Inflammatory macrophage treated with lipopolysaccharide for 4 hours (primary cell): ENCODE data around the gene C10orf71.

Experiments
- DNase-seq: peaks from one replicate; pipeline ENCODE4 v3.0.0-alpha.2; 2020

C10orf71 gene

DNA sequence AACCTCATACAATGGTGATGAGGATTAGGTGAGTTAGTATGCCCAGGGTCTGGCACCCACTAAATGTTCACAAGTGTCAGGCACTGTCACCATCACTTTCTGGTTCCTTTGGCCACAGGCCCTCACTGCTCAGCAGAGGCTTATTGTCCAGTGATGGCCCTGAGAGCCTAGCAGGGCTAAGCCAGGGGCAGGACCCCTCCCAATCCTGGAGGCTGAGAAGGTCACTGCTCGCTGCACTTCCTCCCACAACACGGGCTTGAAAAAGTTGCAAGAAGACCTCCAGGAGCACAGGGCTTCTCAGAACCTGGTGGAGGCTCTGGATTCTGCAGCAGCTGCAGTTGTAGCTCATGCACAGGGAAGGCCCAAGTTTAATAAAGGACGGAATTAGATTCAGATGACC is 48.9 kb downstream of the C10orf71 start:
- DNase-seq, result no peak

DNA sequence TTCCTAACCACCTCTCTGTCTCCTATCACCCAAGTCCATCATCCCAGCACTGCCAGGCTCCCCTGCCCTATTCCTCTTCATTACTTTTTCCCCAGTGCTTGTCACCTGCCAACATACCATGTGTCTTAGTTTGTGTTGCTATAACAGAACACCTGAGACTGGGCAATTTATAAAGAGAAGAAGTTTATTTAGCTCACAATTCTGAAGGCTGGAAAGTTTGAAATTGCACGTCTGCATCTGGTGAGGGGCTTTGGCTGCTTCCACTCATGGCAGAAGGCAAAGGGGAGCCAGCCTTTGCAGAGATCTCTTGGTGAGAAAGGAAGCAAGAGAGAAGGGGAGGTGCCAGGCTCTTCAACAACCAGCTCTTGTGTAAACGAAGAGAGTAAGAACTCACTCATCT is 49.6 kb downstream of the C10orf71 start:
- DNase-seq, result no peak

DNA sequence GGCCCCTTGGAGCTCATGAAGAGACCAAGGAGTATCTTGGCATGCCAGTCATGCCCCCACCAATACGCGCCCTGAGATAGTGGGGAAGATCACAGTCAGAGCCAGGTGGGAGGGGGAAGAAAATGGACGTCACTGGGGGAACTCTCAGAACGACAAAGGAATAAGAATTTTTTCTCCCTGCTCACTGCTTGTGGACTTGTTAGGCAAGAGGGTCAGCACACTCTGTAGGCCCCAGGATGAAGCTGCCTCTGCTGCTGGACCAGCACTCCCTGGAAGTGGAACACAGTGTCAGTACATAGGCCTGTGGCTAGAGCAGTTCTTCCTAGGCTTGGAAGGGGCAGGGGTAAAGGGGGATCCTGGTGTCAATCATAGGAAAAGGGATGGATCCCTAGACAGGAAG is 50.4 kb downstream of the C10orf71 start:
- DNase-seq, result no peak

DNA sequence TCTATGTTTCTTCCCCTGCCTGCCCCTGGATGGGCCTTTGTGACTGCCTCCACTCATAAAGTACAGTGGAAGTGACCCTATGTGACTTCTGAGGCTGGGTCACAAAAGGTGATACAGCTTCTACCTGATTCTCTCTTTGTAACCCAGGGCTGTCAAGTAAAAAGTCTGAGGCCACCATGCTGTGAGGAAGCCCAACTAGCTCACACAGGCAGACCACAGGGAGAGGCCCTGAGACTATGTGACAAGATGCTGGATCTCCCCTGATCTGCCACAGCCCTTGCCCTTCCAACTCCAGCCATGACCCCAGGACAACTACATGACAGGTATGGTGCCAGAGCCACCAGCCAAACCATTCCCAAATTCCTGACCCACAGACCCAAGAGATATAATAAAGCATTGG is 51.2 kb downstream of the C10orf71 start:
- DNase-seq, result no peak

DNA sequence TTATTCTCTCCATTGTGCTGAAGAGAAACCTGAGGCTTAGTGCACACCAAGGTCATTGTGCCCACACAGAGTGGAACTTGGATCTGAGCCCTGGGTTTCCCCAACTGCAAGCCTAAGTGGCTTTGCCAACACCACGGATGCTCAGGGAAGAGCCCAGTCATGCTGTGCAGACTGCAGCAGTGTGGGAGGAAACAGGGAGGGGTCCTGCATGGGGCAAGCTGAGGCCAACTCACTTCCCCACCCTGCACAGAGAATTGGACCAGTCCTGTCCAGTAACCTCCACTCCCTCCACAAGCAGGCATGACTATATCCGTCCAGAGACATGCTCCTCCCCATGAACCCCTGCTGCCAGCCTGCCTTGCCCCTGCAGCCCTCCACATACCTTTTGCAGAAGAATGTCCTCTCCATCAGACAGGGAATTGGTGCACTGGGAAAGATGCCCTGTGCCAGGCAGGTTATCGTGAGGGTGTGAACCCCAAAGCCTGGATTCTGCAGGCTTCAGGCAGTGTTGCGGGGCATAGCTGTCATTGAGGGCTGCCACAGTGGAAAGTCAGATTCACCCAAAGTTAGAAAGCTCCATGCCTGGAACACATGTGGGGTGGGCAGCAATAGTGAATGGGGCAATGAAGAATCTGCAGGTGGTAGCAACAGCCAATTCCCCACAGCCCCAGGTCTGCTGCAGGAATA is 52.0 kb downstream of the C10orf71 start:
- peak; percentile 88 for DNase-seq

DNA sequence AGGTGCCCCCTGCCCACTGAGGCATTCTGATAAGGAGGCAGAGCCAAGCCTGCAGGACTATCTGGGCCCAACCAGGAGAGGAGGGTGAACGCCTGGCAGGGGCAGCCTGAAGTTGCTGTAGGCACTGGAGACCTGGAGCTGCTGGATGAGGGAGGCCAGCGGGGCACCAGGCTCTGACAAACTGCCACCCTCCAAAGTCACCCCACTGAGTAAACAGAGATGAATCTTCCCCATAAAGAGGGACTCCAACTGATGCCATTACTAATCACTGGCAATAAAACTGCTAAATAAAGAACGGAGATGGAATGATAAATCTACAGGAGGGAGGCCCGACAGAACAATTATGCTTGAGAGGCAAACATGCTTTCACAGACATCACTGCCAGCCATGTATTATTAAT is 52.7 kb downstream of the C10orf71 start:
- DNase-seq, result no peak

DNA sequence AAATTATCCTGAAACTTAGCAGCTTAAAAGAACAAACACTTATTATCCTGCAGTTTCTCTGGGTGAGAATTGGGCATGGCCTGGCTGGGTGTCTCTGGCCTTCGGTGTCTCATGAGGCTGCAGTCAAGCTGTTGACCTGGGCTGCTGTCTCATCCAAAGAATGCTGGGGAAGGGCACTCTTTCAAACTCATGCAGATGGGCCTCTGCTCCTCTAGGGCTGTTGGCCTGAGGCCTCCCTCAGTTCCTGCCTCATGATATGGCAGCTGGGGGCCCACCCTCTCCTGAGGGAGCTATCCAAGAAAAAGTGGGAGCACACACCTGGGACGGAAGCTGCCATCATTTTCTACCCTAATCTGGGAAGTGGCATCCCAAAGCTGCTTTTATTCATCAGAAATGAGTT is 53.4 kb downstream of the C10orf71 start:
- DNase-seq, result no peak

DNA sequence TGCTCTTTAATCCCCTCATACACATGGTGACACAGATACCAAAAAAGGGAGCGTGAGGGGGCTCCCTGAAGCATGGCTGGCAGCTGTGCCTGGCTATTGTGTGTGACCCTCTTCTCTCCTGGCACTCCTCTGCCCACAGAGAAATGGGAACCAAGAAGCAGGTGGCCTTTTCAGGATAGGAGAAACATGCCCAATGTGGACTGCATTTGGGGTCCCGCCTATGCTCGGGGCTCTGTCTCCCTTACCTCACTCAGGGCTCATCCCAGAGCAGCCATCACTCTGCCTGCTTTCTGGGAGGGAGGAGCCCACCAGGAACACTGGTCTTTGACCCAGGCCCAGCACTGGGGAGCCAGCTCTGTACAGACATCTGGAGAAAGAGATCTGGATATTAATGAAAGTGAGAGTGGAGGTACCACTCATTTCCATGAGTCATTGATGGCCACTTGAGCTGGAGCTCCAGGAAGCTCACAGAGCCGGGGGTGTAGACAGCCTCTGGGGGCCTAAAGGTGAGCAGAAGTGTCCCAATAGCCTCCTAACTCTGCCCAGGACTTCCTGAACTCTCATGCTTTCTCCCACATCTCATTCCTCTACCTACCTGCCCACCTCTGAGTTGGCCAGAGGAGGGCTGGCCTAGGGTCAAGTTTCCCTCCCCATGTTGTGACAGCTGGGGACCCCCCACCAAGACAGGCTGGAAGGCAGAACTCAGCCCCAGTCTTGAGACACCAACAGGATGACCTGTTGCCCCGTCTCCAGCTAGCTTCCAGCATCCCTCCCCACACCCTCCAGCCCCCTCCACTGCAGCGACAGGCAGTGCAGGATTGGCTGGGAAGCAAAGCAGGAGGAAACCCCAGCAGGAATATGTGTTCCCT is 54.3 kb downstream of the C10orf71 start:
- DNase-seq, result no peak

DNA sequence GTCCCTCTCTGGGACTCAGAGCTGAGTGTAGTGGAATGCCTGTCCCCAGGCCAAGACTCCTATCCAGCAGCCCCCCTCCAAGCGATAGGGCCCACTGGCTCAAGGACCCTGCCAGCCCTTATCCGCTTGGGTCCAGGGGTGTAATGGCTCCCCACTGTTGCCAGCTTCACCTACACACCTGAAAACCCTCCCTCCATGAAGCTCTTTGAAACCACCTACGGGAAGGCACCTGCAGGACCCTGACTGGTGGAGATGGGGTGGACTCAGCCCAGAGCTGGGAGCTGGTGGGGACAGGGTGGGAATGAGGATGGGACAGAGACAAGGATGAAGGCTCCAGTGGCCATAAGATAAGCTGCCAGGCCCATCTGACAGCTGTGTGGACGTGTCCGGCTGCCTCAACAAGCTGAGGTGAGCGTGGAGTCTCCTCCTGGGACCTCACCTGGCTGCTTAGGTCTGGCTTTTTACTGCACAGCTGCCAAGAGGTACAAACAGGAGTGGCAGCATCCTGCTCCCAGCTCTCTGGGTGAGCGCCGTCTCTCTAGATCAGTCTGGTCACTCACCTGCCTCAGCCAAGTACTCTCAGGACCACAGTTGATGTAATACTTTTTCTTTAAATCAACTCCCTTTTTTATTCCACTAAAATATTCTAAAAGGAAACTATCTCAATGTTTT is 55.1 kb downstream of the C10orf71 start:
- DNase-seq, result no peak

DNA sequence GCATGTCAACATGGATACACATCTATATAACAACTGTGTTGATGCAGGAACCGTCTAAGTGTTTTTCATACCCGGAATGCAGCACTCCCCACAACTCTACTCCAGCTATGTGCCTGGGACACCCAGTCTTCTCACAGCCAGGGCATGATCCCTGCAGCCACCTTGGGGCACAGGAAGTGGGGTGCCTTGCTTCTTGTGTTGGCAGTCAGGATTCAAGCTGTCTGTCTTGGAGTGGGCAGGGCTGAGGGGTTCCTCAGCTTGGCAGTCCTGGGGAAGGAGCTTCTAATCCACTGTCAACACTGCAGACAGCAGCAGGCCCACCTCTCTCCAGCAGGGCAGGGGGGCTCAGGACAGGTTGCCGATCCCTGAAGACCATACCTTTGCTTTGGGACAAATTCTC is 55.6 kb downstream of the C10orf71 start:
- no peak for DNase-seq

DNA sequence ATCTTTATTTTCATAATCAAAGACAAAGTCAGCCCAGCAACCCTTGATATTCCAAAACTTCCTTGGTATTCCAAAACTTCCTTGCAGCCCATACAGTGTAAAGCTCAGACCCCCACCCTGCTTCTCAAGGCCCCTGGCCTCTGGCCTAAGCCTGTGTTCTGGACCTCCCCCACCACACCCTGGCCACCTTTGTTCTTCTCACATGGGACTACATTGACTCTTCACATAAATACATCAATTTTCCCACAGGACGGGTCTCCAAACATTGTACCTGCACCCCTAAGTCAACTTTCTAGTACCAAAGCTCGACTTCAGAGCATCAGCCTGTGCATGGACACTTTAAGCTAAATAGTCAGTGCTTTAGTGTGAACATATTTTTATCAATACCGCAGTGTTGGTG is 56.3 kb downstream of the C10orf71 start:
- no peak for DNase-seq

DNA sequence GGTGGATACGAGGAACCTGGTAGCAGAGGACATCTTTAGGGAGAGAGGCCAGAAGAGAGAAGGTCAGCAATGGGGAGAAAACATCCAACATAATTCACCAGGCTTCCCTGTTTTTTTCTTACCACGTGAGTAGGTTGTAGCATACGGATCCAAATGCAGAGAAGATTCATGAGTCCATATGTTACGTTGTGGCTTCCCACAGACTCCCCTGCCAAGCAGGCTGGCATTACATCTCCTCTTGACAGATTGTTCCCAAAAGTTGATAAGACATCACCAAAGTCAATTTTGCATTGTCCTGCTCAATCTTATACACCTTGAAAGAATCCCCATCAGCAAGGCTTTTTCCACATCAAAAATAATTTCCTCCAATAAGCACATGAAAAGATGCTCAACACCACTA is 57.2 kb downstream of the C10orf71 start:
- DNase-seq, result no peak

DNA sequence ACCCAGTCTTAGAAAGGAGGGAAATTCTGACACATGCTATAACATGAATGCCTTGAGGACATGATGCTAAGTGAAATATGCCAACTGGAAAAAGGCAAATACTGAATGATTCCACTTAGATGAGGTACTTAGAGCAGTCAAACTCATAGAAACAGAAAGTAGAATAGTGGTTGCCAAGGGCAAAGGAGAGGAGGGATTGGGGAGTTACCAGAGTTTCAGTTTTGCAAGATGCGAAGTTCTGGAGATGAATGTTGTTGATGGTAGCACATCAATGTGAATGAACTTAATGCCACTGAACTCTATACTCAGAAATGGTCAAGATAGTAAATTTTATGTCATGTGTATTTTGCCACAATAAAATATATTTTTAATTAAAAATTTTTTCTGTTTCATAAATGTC is 58.0 kb downstream of the C10orf71 start:
- DNase-seq, result peak; percentile 80

DNA sequence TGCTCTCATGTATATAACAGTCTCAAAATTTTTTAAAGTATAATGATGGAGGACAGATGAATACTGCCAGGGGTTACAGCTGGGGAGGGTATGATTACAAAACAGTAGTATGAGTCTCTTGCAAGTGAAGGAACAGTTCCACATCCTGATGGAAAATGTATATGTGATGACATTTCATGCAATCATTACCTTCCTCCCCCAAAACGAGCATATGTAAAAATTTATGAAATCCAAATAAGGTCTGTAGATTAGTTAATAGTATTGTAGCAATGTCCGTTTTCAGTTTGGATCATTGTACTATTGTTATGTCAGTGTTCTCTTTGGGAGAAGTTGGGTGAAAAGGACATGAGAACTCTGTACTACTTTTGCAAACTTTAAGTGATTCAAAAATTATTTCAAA is 58.9 kb downstream of the C10orf71 start:
- DNase-seq, result peak; percentile 86

DNA sequence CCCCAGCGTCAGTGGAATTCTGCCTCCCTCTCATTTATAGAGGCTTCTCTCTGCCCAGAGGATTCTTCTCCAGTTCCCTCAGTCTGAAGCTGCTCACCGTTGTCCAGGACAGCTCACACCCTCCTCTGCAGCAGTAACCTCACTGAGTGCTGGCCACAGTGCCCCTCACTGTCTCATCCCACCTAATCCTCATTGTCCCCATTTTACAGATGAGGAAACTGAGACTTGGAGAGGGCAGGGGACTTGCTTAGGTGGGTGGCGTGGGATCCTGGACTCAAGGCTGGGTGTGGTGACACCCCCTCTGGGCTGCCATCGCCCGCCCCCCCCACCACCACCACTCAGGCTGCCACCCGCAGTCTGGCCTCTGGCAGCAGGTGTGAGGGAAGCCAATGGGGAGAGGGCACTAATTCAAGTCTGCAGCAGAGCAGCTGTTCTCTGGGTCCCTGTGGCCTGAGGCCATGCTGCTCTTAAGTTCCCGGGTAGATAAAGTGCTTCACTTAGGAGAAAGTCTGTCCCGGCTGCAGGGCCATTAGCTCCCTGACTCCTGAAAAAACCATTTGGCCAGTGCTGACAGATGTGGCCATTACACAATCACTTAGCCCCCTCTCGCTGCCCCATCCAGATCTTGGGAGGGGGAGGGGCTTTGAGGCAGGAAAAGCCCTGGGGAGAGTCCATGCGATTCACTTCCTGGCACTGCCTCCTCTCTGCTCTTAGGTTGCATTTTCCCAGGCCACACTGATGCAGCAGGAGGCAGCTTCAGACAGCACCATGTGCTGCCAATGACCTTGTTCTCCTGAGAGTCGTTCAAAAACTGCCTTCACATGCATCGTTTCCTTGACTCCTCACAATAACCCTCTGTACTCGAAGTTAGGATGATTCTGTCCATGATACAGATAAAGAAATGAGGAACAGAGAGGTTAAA is 60.6 kb downstream of the C10orf71 start:
- no peak for DNase-seq

DNA sequence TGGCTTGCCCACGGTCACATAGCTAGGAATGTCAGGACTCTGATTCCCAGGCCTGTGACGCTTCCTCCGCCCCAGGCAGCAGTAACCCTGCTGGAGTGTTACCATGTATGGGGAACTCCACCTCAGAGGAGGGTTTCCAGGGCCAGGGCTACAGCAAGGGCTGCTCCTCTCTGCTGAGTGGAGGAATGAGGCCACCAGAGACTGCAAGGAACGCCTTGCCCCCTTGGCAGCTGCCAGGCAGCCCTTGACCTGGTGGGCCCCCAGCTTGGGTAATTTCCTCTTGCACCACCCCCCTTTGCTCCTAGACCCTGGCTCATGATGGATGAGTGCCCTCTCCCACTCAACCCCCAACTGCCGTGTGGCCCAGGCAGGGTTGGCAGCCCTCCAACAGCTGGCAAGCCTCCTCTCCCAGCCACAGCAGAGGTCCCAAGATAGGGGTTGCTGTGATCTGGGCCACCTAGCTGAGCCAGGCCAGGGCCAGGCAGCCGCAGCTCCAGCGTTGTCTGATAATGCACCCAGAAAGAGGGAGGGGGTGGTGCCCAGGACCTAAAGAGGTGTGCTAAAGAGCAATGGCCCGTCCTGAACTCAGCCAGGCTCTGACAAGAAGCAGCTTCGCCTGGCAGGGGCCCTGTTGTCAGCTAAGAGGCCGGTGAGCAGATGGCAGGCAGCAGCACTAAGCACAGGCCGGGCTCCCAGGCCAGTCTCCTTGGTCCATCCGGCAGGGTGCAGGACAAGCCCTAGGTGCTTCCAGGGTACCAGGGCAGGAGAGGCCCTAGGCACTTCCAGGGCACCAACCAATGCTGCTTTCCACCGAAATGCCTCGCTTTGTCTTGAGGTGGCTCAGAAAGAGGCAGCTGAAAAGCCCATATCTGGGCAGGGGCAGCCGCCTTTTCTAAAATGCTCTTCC is 61.6 kb downstream of the C10orf71 start:
- peak; percentile 72 for DNase-seq

DNA sequence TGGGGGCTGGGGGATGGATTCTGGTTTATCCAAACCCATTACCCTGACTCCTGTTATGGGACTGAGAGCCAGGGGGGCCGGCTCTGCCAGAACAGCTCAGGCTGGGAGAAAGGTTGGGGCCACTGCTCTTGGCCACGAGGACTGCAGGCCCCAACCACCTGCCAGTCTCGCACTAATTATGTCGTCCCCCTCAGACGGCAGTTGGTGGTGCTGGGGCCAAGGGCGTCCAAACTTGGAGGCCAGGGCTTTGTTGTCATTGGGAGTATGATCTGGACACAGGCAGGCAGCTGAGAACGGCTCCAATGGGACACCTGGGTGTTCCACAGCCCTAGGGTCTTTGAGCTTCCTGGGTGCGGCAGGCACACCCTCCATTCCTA is 62.2 kb downstream of the C10orf71 start:
- no peak for DNase-seq

DNA sequence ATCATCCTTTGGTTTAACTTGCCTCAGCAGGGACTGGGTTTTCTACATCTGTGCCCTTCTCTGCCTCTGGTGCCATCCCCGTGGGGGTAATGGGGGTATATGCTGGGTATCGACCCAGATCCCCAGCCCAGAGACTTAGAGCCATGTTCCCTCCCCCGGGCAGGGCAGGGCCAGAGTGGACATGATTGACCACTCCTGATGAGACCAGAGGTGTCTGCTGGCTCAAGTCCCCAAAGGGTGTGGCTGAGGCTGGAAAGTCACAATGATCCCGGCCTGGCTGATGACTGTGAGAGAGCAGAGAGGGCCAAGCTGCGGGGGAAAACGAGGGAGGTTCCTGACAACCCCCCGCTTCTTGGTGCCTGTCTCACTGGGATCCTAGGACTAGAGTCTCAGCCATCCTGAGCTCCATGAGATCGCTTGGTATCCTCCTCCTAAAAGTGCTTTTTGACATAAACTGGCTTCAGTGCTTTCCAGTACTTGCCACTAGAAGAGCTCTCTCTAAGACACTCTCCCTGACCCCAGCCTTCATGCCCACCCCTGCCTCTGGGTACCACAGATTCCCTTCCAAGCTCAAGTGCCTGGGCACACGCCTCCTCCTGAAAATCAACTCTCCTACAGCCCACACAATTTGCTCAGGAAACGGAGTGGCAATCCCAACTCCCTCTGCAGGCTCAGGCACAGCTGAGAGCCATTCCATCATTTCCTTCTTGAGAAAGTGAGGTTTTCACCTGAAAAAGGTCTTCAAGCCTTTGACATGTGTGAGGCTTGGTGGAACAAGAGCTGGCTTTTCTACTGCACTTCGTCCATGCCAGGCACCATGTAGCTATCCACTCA is 63.0 kb downstream of the C10orf71 start:
- peak; percentile 18 for DNase-seq

DNA sequence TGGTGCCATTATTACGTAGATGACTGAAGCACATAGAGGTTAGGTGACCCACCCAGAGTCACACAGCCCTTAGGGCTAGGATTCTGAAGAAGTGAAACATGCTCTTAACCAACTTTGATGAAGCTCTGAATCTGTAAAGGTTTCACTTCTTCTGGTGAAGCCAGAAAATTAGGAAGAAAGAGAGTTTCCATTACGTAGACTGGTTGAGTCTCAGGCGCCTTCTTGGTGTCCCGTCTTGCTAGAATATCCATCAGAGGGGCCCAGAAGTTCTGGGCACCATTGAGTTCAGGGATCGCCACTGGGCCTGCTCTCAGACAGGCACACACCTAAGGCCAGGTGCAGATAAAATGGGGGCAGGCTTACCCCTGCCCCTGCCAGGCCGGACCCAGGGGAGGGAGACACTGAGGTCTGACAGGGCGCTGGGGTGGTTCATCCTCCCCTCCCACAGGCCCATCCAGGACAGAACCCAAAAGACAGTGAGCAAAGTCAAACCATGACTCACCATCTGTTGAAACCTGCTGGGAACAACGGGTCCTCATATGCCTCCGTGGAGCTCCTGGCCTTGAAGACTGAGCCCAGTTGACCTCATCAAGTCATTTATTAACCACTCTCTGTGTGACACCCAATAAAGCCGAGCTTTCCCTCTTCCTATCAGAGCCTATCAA is 63.8 kb downstream of the C10orf71 start:
- peak; percentile 98 for DNase-seq
